Osteocyte (in vitro differentiated cells): ENCODE data around the gene OR9Q1. TPM values are rescaled to one million over a fixed set of nuclear protein-coding genes. Genes with fewer than 3 reads are reported as not detected.

Source experiments
- DNase-seq: peaks from one replicate; pipeline ENCODE4 v3.0.0; 2021; ENCODE audit warnings: mixed read lengths; ENCODE audit not compliant: unreplicated experiment; ENCODE audit errors: extremely low spot score
- H3K27ac Mint-ChIP-seq: one replicate; pipeline ENCODE4 v1.8.0; 2021; ENCODE audit warnings: mild to moderate bottlenecking, mixed read lengths; ENCODE audit not compliant: unreplicated experiment
- H3K27me3 Mint-ChIP-seq: one replicate; pipeline ENCODE4 v1.8.0; 2021; ENCODE audit warnings: mixed read lengths; ENCODE audit not compliant: unreplicated experiment
- H3K36me3 Mint-ChIP-seq: one replicate; pipeline ENCODE4 v1.8.0; 2021; ENCODE audit warnings: mixed read lengths; ENCODE audit not compliant: unreplicated experiment
- H3K4me1 Mint-ChIP-seq: one replicate; pipeline ENCODE4 v1.8.0; 2021; ENCODE audit warnings: mixed read lengths; ENCODE audit not compliant: unreplicated experiment
- H3K4me3 Mint-ChIP-seq: one replicate; pipeline ENCODE4 v1.8.0; 2021; ENCODE audit warnings: mild to moderate bottlenecking, moderate library complexity, mixed read lengths; ENCODE audit not compliant: unreplicated experiment
- H3K9me3 Mint-ChIP-seq: one replicate; pipeline ENCODE4 v1.8.0; 2021; ENCODE audit warnings: mixed read lengths; ENCODE audit not compliant: unreplicated experiment
- CTCF ChIP-seq: fragments of 200-600 bp; sonication (generic); IDR thresholded peaks from 2 replicates; pipeline ENCODE4 v1.5.0; 2021; ENCODE audit warnings: antibody characterized with exemption, mild to moderate bottlenecking, moderate library complexity
- total RNA-seq: library from RNA; stranded (reverse); gene quantifications from 2 replicates; pipeline ENCODE4 v1.2.1, GENCODE V29; 2021

Gene OR9Q1
- total RNA-seq, 1 donor from 2014 or later: not detected

GRCh38 chr11:58227956-58228615 is 204.4 kb downstream of the OR9Q1 start:
- no peak overlapping the region for H3K27ac Mint-ChIP-seq
- no peaks in the 10 kb centered on the region for H3K9me3 Mint-ChIP-seq
- no peak for TF ChIP-seq CTCF
- H3K27me3 Mint-ChIP-seq: peaks cover 6% of the 10 kb centered on the region
- DNase-seq: no peak
- H3K4me1 Mint-ChIP-seq: no peaks in the 10 kb centered on the region
- H3K36me3 Mint-ChIP-seq: no peaks in the 10 kb centered on the region
- no peak overlapping the region for H3K4me3 Mint-ChIP-seq

Other genes starting within 250 kb of the OR9Q1 start
- gene OR6Q1, start 7.1 kb downstream of the OR9Q1 start, total RNA-seq: not detected in 2 replicates
- gene OR9I1, start 101.6 kb downstream of the OR9Q1 start, total RNA-seq: not detected in 2 replicates
- gene OR9Q2, start 165.2 kb downstream of the OR9Q1 start, total RNA-seq: not detected in 2 replicates
- gene OR1S2, start 180.3 kb downstream of the OR9Q1 start, total RNA-seq: not detected in 2 replicates
- not detected in 2 replicates for gene OR1S1, start 188.8 kb downstream of the OR9Q1 start, total RNA-seq
- gene OR10Q1, start 205.0 kb downstream of the OR9Q1 start, total RNA-seq: not detected in 2 replicates
- not detected in 2 replicates for gene OR10W1, start 244.4 kb downstream of the OR9Q1 start, total RNA-seq